Dermis microvascular lymphatic vessel endothelial cell (primary cell): Measurements from ENCODE around the gene CCDC159. TPM values are rescaled to one million over a fixed set of nuclear protein-coding genes. Genes with fewer than 3 reads are reported as not detected.
"Not testable (repeated sequence)": the region's sequence is repeated elsewhere in the genome, so short reads cannot be mapped to it uniquely, and the experiment has no call there.

Experiments used
- DNase-seq, 2 donors: peaks; one replicate each; pipeline versions ENCODE4 v3.0.0 to v3.0.0-alpha.2; 2010; ENCODE audit warnings: low read depth in 2 of 2
- total RNA-seq: library from RNA; depleted of rRNA; stranded (reverse); fragments of >200 nt; gene quantifications from 2 replicates; pipeline ENCODE4 v1.2.1, GENCODE V29; 2014

The CCDC159 gene
- total RNA-seq = 3.9 and 7.0 TPM in 2 replicates

- peak; percentile 98 to 99 for DNase-seq
Measured at GRCh38 chr19:11346104-11346940, at the start of gene CCDC159, which contains the start of gene TMEM205. Gene CCDC159, plus strand, starts transcription at chr19:11346519. Its CDS starts 88 bp downstream, at chr19:11346607. Gene TMEM205, minus strand, starts transcription at chr19:11346268. Its CDS starts 649 bp downstream, at chr19:11345619.

GRCh38 chr19:11299946-11300810 is 46.1 kb upstream of the CCDC159 start:
- no peak for DNase-seq

GRCh38 chr19:11300811-11301120 is 45.6 kb upstream of the CCDC159 start:
- no peak for DNase-seq

- DNase-seq = no peak
Measured at GRCh38 chr19:11304936-11305335, 41.4 kb upstream of the CCDC159 start.

GRCh38 chr19:11306337-11306736 is 40.0 kb upstream of the CCDC159 start:
- no peak for DNase-seq

GRCh38 chr19:11320278-11320995 is 25.9 kb upstream of the CCDC159 start:
- not testable (repeated sequence) for DNase-seq

- no peak for DNase-seq
Measured at GRCh38 chr19:11321191-11322126, 24.9 kb upstream of the CCDC159 start.

- no peak for DNase-seq
Measured at GRCh38 chr19:11322269-11323024, 23.9 kb upstream of the CCDC159 start.

- no peak for DNase-seq
Measured at GRCh38 chr19:11323601-11324078, 22.7 kb upstream of the CCDC159 start.

GRCh38 chr19:11324079-11324661 is 22.1 kb upstream of the CCDC159 start:
- peak; percentile 65 to 78 for DNase-seq

GRCh38 chr19:11324748-11325389 is 21.4 kb upstream of the CCDC159 start:
- no peak for DNase-seq

- DNase-seq = no peak
Measured at GRCh38 chr19:11325544-11325943, 20.8 kb upstream of the CCDC159 start.

GRCh38 chr19:11330127-11330526 is 16.2 kb upstream of the CCDC159 start:
- no peak for DNase-seq

- DNase-seq = no peak
Measured at GRCh38 chr19:11331502-11331901, 14.8 kb upstream of the CCDC159 start.

- no peak for DNase-seq
Measured at GRCh38 chr19:11332822-11333221, 13.5 kb upstream of the CCDC159 start.

- not testable (repeated sequence) for DNase-seq
Measured at GRCh38 chr19:11333838-11334237, 12.5 kb upstream of the CCDC159 start.

GRCh38 chr19:11335449-11336146 is 10.7 kb upstream of the CCDC159 start:
- DNase-seq = no peak

- no peak for DNase-seq
Measured at GRCh38 chr19:11337080-11337479, 9.2 kb upstream of the CCDC159 start.
